Measurements from ENCODE around the gene TRIB2. TPM values are rescaled to one million over a fixed set of nuclear protein-coding genes. Genes with fewer than 3 reads are reported as not detected.

TRIB2 gene
- total and polyA plus RNA-seq, 4 donors, result 6.7 to 27.8 (median 12.3) TPM

DNA sequence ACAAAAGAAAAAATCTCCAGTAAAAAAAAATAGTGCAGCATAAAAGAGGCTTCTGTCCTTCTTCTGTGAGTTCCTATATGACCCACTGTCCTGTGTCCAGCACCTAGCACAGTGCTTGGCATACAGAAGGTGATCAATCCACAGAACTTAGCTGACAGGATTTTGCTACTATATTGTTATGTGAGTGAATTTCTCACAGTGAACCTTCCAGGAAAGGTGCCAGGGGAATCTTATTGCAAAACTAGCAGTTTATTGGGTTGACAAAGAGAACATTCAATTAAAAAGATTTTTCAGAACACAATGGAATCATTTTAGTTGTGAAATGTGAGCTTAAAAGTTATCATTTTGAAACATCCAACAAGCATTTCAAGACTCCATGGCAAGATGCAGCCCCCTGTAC lies 12.4 kb upstream of the TRIB2 start:
- DNase-seq (ENCODE audit: low spot score), result no peak
- H3K9me3 ChIP-seq (ENCODE audit: control insufficient read depth in 4 of 4, low read length in 3 of 4), result no peaks in the 10 kb centered on the region
- TF ChIP-seq NR2F2 (IDR thresholded peaks at IDR 0.05) (no peak), FOXA2 (IDR thresholded peaks at IDR 0.05) (no peak), FOXA1 (IDR thresholded peaks at IDR 0.05) (no peak), YY1 (IDR thresholded peaks at IDR 0.05) (no peak), RAD21 (IDR thresholded peaks at IDR 0.05) (no peak), EGR1 (IDR thresholded peaks at IDR 0.05; ENCODE audit: low read depth in 2 of 2) (no peak), HNF4G (IDR thresholded peaks at IDR 0.05) (no peak), SP1 (IDR thresholded peaks at IDR 0.05) (no peak), GABPA (IDR thresholded peaks at IDR 0.05 in 1 of 2, conservative IDR thresholded peaks at IDR 0.05 in 1 of 2) (no peak), HNF4A (conservative IDR thresholded peaks at IDR 0.05) (no peak), RXRA (IDR thresholded peaks at IDR 0.05) (no peak), TAF1 (conservative IDR thresholded peaks at IDR 0.05) (no peak), JUND (IDR thresholded peaks at IDR 0.05) (no peak)
- TF ChIP-seq, protein P1, sequence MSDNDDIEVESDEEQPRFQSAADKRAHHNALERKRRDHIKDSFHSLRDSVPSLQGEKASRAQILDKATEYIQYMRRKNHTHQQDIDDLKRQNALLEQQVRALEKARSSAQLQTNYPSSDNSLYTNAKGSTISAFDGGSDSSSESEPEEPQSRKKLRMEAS (IDR thresholded peaks at IDR 0.05), result no peak
- TF ChIP-seq, protein P2, sequence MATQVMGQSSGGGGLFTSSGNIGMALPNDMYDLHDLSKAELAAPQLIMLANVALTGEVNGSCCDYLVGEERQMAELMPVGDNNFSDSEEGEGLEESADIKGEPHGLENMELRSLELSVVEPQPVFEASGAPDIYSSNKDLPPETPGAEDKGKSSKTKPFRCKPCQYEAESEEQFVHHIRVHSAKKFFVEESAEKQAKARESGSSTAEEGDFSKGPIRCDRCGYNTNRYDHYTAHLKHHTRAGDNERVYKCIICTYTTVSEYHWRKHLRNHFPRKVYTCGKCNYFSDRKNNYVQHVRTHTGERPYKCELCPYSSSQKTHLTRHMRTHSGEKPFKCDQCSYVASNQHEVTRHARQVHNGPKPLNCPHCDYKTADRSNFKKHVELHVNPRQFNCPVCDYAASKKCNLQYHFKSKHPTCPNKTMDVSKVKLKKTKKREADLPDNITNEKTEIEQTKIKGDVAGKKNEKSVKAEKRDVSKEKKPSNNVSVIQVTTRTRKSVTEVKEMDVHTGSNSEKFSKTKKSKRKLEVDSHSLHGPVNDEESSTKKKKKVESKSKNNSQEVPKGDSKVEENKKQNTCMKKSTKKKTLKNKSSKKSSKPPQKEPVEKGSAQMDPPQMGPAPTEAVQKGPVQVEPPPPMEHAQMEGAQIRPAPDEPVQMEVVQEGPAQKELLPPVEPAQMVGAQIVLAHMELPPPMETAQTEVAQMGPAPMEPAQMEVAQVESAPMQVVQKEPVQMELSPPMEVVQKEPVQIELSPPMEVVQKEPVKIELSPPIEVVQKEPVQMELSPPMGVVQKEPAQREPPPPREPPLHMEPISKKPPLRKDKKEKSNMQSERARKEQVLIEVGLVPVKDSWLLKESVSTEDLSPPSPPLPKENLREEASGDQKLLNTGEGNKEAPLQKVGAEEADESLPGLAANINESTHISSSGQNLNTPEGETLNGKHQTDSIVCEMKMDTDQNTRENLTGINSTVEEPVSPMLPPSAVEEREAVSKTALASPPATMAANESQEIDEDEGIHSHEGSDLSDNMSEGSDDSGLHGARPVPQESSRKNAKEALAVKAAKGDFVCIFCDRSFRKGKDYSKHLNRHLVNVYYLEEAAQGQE (IDR thresholded peaks at IDR 0.05), result no peak
- TF ChIP-seq, protein P3, sequence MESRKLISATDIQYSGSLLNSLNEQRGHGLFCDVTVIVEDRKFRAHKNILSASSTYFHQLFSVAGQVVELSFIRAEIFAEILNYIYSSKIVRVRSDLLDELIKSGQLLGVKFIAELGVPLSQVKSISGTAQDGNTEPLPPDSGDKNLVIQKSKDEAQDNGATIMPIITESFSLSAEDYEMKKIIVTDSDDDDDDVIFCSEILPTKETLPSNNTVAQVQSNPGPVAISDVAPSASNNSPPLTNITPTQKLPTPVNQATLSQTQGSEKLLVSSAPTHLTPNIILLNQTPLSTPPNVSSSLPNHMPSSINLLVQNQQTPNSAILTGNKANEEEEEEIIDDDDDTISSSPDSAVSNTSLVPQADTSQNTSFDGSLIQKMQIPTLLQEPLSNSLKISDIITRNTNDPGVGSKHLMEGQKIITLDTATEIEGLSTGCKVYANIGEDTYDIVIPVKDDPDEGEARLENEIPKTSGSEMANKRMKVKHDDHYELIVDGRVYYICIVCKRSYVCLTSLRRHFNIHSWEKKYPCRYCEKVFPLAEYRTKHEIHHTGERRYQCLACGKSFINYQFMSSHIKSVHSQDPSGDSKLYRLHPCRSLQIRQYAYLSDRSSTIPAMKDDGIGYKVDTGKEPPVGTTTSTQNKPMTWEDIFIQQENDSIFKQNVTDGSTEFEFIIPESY (IDR thresholded peaks at IDR 0.05), result no peak
- TF ChIP-seq, protein P4, sequence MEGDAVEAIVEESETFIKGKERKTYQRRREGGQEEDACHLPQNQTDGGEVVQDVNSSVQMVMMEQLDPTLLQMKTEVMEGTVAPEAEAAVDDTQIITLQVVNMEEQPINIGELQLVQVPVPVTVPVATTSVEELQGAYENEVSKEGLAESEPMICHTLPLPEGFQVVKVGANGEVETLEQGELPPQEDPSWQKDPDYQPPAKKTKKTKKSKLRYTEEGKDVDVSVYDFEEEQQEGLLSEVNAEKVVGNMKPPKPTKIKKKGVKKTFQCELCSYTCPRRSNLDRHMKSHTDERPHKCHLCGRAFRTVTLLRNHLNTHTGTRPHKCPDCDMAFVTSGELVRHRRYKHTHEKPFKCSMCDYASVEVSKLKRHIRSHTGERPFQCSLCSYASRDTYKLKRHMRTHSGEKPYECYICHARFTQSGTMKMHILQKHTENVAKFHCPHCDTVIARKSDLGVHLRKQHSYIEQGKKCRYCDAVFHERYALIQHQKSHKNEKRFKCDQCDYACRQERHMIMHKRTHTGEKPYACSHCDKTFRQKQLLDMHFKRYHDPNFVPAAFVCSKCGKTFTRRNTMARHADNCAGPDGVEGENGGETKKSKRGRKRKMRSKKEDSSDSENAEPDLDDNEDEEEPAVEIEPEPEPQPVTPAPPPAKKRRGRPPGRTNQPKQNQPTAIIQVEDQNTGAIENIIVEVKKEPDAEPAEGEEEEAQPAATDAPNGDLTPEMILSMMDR (IDR thresholded peaks at IDR 0.05; ENCODE audit: low read depth, low read length, missing input control), result no peak
- TF ChIP-seq, protein P5, sequence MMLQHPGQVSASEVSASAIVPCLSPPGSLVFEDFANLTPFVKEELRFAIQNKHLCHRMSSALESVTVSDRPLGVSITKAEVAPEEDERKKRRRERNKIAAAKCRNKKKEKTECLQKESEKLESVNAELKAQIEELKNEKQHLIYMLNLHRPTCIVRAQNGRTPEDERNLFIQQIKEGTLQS (IDR thresholded peaks at IDR 0.05), result no peak
- no peaks in the 10 kb centered on the region for H3K4me1 ChIP-seq (ENCODE audit: control insufficient read depth in 4 of 4, insufficient read depth in 4 of 4, low read length in 3 of 4)
- no peak overlapping the region for H3K27ac ChIP-seq (ENCODE audit: low read depth in 1 of 2, low read length in 2 of 2)
- H3K9ac ChIP-seq (ENCODE audit: low read depth in 1 of 2, low read length in 2 of 2), result no peak overlapping the region
- H3K27me3 ChIP-seq (ENCODE audit: control insufficient read depth in 4 of 4, insufficient read depth in 4 of 4, low read length in 3 of 4), result no peaks in the 10 kb centered on the region
- H3K4me3 ChIP-seq (ENCODE audit: low read depth in 1 of 3, low read length in 3 of 3), result no peak overlapping the region
- H3K36me3 ChIP-seq (ENCODE audit: control insufficient read depth in 4 of 4, insufficient read depth in 3 of 4, low read depth in 1 of 4, low read length in 3 of 4), result no peaks in the 10 kb centered on the region

Data from liver (tissue), 9 donors.